GM18519 (cell line): ENCODE data around the gene ZNF598.

Experiments used
- ATAC-seq: cut with Tn5 transposase; IDR thresholded peaks from one replicate; pipeline ENCODE4 v1.9.1; 2021; ENCODE audit warnings: mild to moderate bottlenecking, moderate library complexity; ENCODE audit not compliant: unreplicated experiment, low FRiP score

ZNF598 gene

DNA sequence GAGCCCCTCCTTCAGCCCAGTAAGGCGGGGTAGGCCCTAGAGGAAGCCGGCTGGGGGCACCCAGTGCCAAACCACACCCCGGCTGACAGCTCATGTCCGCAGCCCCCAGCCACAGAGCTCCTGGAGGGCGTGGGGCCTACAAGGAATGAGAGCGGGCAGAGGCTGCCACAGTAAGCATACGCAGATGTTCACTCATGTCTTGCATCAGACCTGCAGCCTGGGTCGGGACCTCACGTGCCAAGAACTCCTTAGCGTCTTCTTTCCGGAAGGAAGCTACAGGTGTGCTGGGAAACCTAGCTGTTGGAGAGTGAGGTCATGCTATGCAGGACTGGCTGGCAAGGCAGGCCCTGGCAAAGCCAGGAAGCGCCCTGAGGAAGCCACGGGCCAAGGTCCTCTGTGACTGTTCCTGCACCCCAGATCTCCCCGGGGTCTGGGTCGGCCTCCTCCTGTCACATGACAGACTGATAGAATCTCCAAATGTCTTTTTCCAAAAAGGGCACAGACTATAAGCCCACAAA lies 1.6 kb downstream of the ZNF598 start:
- ATAC-seq: no peak

DNA sequence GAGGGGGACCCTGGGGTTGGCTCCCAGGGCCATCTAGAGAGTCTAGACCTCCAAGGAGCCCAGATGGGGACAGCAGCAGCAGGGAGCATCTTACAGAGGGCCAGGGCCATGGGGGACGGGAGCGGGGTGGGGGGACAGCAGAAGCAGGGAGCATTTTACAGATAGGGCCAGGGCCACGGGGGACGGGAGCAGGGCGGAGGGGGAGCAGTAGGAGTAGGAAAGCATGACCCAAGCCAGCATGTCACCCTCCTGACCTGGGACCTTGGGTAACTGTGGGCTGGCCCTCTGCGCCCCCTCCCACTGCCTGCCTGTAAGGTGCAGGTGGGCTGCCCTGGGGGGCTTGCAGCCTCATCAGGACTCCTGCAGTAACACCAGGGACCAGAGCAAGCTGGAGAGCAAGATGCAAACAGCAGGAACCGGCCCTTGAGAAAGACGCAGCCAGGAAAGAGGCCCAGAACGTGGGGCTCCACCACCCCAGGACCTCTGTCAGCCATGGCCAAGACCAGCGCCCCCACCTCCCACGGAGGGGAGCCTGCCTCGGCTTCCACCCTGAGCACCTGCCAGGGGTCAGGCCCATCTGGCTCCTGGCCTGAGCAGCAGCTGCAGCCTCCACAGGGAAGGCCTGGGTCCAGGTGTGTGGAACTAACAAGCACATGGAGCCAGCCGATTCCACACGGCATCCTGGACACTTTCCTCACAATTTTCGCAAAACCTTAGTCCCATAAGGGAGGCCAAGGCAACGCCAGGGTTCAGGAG lies 2.4 kb downstream of the ZNF598 start:
- ATAC-seq: no peak

DNA sequence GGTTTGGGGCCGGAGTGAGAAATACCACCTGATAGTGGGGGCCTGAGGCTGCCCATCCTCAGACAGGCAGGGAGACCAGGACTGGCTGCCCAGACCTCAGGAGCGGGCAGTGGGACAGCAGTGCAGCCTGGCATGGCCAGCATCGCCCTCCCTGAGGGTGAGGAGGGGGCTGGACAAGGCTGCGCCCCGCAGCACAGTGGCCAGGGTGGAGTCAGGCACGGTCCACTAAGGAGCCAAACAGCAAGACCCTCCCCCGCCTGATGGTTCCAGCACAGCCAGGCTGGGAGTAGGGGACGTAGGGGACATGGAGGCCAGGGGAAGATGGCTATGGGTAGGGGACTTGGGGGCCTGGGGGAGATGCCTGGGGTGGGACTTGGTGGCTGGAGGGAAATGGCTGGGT lies 3.3 kb downstream of the ZNF598 start:
- ATAC-seq: no peak

DNA sequence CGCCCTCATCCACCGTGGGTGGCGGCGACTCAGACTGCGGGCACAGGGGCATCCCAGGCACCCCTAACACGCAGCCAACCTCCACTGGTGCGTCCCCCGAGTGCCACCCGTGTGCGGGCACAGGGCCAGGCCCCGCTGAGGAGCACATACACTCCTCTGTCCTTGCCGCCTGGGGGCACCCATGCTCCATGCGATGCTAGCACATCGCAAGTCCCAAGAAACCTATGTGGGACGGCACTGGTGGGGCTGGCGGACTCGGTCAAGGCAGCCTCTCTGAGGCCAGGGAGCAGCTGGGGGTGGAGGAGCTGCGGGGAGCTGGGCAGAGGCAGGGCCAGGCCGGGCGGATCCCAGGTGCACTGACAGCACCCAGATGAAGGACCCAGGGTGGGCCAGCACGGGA lies 4.0 kb downstream of the ZNF598 start:
- ATAC-seq: no peak

DNA sequence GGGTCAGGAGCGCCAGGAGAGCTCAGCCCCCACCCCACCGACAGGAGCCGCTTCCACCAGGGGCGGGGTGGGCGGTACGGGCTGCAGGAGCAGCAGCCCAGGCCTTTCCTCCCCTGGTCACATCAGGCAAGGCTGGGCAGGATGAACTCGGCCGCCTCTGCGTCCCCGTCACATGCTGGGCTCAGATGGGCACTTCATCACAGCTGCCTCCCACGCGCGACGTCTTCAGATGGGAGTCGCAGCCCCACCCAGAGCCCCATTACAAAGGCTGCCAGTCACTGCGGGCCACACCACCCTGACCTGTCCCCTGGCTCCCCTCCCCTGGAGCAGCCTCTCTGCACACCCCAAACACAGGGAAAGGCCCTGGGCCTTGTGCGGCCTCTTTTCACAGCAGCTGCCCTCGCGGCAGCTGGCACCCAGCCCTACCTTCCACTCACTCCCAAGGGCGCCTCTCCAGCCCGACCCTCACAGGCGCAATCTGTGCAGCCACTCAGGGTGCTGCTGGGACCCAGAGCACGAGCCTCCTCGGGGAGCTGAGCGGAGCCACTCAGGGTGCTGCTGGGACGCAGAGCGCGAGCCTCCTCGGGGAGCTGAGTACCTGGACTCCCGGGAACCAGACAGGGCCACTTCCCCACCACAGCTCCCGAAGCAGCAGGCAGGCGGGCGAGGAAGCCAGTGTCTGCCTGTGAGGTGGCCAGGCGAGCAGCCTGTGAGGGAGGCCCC lies 4.7 kb downstream of the ZNF598 start:
- ATAC-seq: no peak

DNA sequence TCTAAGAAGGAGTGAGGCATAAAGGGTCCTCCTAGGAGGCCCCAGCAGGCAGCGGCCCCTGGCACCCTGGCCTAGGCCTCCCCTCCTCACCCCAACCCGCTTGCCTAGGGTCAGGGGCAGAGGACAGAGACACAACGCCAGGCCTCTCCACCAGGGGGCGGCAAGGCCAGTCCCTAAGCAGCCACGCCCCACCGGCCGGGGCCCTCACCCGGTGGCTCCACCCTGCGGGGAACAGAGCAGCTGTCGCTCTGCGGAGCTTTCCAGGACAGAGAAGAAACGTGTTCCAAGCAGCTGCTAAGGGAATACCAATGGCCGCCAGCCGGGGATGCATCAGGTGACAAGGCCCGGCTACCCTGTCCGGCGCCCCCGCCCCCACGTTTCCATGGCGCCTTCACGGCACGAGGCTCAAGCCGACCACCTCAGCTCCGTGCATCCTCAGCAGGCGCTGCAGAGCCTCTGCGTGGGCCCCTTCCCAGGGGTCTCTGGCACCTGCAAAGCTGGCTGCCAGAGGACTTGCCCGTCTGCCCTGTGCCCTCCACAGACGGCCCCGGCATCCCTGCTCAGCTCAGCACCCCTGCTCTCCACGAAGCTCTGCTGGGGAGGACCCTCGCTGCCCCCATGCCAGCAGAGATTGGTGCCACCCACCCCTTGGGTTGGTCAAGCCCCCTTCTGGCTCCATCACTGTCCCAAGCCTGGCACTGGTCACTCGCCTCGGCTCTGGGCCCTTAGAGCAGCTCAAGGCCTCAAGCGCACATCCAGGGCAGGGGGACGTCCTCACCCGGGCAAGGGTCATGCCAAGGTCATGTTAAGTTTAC lies 5.6 kb downstream of the ZNF598 start:
- no peak for ATAC-seq

DNA sequence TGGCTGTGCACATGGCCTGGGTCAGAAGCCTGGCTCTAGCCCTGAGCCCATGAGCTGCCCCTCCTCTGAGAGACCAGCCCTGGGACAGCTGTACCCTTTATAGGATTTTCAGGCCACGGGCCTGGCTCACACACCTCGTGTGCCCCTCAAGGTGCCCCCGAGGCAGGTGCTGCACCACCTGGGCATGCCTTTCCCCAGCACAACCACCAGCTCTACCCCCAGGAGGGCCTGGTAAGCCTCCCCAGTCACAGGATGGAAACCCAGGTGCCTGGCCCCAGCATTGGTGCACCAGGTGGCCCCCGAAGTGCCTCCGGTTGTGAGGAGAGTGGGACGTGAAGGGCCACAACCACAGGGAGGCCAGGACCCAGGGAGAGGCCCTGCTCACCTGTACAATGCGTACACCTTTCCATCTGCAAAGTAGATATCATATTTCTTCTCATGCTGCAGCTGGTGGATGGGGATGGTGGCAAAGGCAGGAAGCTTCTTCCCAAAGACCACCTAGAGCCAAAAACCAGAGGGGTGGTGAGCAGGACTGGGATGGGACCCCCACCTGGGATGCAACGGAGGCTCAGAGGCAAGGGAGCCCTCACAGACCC lies 6.3 kb downstream of the ZNF598 start:
- no peak for ATAC-seq

DNA sequence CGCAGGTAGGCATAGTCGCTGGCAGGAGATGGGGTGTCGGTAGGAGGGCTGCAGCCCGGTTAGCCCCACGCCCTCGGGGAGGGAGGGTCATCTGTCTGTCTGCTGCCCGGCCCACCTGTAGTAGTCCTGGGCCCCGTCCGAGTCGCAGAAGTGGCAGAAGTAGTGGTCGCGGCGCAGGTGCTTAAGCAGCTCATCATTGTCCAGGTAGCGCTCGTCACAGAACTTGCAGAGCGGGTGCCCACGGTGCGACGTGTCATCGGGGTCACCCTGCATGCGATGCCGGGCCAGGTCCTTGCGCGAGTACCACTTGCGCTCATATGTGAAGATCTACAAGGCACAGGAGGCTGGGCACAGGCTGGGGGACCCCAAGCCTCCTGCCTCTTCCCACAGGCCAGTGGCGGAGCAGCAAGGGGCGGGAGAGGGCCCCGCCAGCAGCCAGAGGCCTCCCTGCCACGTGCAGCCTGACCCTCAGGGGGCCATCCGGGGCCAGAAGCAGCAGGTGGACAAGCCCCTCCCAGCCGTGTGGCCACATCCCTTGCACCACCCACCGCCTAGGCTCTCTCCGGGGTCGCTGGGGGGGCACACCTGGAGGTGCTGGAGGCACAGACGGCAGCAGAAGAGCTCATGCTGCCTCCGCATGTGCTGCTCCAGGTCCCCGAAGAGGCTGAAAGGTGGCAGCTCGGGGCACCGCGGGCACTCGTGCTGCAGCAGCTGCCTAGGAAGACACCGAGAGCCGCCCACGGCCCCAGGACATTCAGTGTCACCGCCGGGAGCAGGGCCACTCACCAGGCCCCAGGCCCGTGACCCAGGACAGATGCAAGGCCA lies 7.0 kb downstream of the ZNF598 start:
- ATAC-seq: no peak

DNA sequence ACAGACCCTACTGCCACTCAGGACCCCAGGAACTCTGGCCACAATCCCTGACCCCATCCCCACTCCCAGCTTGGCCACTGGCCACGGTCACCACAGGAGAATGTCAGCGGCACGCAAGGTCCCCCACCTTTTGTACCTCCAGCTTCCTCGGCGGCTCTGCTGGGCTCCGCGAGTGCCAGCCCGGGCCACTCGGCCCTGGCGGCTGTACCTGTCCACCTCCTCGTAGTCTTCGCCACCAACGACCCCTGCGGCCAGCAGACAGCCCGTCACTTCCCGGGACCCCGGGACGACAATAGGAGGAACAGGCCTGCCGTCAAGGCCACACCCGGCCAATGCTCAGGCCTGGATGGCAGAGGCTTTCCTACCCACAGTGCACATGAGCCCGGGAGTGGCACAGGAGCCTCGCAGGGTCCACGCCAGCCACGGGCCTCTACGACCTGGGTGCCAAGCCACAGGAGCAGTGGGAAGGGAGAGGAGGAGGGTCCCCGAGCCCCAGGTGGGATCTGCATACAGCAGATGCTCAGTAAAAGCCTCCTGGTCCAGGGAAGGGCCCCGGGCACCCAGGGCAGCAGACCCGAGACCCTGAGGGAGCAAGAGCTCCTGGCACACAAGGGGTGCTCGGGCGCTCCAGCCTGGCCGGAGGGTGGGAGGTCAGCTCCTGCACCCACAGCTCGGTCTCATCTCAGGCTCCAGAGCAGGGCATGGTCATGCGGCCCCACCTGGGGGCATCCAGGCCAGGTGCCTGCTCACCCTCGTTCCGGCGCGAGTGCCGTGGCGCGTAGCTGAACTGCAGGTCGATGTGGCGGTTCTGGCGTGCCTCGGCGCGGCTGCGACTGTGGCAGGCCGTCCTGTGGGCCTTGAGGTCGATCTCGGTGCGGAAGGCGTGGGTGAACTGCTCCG lies 7.9 kb downstream of the ZNF598 start:
- no peak for ATAC-seq

DNA sequence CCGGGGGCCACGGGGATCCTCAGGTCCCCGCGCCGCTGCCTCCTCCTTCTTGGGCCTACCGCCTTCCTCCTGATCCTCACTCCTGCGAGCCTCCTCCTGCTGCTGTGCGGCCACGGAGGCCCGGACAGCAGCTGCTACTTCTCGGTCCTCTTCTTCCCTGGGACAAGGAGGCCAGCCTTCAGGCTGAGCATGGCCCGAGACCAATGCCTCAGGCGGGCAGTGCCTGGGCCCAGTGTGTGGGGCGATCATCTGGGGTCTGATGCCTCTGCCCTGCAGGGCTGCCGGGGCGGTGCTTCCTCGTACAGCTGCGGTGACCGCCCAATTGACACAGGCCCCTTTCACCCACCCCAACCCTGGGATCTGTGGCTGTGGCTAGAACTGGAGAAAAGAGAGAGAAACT lies 8.6 kb downstream of the ZNF598 start:
- ATAC-seq: no peak

DNA sequence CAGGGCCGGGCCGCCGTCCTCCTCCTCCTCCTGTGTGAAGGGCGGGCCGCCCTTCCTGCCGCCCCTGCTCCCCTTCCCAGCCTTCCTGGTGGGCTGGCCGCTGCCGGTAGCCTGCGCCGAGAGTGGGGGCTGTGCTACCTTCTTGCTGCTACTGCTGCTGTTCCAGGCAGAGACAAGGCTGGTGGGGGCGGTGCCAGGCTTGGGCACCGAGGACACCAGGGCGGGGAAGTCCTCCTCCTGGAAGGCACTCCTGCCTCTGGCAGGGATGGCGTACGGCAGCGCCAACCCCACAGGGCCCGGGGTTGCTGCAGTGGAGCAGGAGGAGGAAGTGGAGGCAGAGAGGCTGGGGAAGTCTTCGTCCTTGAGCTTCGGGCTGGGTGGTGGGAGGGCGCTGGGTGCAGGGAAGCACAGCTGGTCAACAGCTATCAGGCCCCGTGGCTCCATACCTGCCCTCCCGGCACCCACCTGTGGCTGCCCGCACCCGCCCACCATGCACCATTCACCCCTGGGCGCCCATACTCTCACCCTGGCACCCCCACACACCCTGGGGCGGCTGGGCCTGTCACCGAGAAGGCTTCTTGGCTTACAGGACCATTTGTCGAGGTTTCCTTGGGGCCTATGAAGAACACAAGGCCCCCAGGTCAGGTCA lies 9.6 kb downstream of the ZNF598 start:
- ATAC-seq: no peak

DNA sequence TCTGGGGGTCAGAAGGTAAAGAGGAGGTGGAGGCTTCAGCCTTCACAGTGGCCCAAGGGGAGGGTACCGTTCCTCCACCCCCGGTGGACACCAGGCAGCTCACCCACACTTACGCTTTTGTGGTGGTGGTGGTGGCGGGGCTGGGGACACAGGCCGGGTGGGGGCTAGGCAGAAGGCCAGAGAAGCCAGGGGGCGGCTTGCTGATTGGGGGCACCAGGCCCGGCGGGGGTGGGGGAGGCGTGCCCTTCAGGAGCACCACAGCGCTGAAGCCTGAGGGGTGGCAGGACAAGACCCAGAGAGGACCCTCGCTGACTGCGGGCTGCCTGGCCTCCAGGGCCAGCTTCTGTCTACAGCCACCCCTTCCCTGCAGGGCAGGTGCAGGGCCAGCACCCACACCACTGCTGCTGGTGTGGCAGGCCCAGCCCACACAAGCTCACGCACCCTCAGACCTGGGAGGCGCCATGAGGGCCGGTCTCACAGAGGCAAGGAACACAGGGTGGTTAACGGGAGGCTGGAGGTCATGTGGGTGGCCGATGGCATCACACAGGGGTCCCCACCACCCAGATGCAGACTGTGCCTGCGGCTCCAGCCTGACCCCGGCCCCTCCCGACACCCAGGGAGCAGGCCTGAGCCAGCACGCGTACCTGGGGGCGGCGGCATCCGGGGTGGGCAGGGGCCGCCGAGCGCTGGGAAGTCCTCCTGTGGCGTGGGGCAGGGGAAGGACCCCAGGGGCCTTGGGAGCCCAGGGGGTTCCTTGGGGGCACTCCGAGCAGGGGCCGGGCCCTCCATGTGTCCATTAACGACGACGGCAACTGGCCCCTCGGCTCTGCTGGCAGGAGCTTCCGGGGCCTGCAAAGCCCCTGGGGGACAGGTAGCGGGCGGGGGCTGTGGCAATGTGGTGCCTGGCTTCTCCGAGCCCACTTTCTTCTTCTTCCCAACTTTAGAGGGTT lies 10.5 kb downstream of the ZNF598 start:
- ATAC-seq: no peak

DNA sequence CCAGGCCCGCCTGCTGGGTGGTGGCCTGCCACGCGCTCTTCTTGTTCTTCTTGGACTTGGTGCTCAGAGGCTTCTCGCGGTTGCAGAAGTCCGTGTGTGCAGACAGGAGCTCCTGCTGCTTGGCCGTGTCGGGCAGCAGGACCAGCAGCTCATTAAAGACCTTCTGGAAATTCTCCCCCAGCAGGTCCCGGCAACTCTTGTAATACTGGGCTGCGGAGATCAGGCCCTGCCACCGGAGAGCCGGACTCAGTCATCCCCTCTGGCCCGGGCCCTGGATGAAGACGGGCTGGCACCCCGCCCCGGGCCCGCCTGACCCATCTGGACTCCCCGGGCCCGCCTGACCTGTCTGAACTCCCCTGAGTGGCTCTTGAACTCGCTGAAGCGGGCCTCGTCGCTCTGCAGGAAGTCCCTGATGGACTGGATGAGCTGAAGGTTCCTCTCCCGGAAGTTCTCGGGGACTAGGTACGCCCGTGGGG lies 11.2 kb downstream of the ZNF598 start:
- no peak for ATAC-seq

DNA sequence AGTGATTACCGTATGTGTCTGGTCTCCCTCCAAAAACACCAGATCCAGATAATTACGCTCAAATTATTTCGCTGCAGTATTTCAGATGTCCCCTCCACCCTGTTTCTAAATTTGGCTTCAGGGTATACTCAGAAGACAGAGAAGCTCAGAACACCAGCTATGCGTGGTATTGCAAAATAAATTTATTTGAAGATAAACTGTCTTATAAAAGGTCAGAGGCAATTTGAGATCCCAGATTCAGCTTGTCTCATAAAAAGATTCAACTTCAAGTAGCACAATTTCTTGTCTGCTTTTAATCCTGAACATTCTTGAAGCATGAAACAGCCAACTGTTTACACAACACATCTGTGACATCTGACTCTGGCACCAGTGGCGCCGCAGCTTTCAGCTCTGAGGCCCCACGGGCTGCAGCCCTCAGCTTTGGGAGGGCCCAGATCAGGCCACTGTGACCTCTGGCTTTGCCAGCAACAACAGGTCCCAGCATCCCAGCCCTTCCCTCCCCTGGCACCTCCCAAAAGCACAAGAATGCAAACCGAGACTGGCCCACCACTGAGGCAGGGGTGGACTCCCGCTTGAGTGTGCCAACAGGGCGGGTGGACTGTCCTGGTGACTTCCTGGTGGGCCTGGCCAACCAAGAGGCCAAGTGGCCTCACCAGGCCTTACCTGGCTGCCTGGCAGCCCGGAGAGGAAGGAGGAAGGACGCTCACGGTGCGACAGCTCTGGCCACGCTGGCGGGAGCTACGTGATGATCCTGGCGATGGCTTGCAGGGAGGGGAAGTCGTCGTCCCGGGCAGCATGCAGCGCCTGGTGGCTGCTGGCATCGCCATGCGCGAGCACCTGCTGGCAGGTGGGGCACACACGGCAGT lies 11.9 kb downstream of the ZNF598 start:
- no peak for ATAC-seq

DNA sequence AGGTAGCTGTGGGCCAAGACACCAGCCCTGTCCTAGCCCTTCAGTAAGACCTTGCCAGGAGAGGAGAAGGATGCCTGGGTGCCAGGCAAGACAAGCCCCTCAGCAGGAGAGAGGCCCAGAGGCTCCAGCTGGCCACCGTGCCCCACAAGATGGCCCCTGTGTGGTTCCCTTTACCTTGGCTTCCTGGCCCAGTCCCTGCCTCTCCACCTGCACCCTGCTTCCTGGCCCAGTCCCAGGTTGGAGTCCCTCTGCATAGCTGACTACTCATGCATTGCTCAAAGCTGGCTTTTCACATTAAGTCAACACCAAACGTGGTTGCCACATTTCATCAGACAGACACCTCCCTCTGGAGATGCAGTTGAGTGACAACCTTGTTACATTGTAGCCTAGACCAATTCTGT lies 15.9 kb downstream of the ZNF598 start:
- ATAC-seq: no peak

DNA sequence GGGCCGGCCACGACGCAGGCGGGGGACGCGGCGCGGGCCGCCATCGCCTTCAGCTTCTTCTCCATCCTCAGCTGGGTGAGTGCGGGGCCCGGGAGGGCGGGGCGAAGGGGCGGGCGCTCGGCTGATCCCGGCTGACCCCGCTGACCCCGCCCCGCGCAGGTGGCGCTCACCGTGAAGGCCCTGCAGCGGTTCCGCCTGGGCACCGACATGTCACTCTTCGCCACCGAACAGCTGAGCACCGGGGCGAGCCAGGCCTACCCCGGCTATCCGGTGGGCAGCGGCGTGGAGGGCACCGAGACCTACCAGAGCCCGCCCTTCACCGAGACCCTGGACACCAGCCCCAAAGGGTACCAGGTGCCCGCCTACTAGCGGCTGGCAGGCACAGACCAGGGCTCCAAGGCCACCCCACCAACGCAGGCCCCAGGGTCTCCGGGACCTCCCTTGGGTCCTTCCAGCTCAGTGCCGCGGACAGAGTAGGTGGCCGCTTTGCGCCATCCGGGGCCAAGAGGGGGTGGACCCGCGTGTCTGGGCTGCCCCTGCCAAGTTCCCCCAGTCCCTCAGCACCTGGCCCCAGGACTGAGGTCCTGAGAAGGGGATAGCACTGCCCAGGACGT lies 16.8 kb downstream of the ZNF598 start:
- ATAC-seq: no peak
